Dedifferentiated amniotic fluid mesenchymal stem cell (primary cell): Measurements from ENCODE around the gene WNK2.
"Not testable (repeated sequence)": the region's sequence is repeated elsewhere in the genome, so short reads cannot be mapped to it uniquely, and the experiment has no call there.

Experiments used
- DNase-seq: peaks from one replicate; pipeline ENCODE4 v3.0.0-alpha.2; 2016; ENCODE audit errors: extremely low spot score

Gene WNK2

DNA sequence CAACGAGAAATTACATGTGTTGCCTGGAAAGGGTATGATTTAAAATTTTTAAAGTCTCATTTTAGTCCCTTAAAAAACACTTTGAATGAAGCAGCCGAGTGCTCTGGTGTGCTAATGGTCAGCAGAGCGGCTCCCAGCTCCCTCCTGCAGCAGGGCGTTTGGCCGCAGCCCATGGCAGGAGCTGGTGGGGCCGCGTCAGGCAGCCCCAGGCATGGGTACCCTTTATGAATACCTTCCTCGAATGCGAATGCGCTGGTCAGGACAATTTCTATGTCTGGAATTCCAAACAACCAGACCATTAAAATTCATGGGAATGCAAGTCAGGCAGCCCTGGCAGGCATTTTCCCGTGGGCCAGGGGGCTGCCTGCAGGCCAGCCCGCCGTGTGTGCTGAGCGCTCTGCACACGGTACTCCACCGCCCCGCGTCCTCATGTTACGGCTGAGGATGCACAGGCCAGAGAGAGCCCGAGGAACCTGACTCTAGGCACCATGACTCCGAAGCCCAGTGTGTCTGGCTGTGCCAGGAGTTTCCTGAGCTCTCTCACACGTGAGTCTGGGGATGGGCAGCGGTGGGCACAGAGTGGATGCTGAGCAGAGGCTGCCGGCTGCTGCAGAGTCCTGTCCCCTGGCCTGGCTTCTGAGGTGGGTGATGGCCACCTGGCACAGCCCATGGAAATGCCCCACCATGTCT is 123.7 kb downstream of the WNK2 start:
- no peak for DNase-seq

DNA sequence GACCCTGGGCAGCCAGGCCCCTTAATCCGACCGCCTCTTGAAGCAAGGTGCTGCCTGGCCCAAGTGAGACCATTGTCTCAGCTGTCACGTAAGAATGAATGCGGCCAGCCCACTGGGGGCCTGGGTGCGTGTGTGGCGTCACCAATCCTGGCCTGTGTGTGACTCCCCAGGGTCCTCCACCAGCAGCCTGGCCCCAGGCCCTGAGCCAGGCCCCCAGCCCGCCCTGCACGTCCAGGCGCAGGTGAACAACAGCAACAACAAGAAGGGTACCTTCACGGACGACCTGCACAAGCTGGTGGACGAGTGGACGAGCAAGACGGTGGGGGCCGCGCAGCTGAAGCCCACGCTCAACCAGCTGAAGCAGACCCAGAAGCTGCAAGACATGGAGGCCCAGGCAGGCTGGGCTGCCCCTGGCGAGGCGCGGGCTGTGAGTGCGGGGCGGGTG is 124.2 kb downstream of the WNK2 start:
- DNase-seq = no peak

DNA sequence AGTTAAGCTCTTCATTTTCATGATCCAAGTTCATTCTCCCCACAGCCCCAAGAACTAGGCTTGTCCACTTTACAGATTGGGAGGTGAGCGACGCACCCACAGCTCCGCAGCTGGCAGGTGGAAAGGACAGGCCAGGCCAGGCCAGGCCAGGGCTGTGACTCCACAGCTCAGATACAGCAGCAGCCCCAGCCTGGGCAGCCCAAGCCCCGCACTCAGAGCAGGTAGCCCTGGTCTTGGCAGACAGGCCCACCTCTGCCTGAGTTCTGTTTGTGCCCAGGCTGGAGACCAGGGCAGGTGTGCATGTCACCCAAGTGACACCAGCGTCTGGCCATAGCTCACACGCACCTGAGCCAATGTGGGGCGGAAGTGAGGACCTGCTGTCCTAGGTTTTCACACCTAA is 124.7 kb downstream of the WNK2 start:
- no peak for DNase-seq

DNA sequence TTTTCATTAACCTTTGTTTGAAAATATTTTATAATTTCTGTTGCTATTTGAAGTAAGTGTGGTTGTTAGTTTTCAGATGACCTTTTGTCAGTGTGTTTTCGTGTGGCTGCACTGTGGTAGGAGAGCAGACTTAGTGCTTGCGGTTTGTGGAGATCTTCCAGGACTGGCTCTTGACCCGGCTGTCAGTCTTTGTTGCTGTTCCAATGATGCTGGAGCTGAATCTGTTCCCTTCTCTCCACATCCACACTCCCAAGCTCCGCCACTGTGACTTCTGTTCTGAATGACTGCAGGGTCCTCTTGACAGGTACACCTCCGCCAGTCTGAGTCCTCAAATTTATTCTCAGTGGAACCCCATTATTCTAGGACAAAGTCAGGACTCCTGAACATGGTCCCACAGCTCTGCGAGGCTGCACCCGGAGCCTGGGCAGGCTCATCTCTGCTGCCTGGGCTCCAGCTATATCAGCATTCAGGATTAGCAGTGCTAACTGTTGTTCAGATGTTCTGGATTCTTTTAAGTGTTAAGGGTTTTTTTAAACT is 126.0 kb downstream of the WNK2 start:
- no peak for DNase-seq

DNA sequence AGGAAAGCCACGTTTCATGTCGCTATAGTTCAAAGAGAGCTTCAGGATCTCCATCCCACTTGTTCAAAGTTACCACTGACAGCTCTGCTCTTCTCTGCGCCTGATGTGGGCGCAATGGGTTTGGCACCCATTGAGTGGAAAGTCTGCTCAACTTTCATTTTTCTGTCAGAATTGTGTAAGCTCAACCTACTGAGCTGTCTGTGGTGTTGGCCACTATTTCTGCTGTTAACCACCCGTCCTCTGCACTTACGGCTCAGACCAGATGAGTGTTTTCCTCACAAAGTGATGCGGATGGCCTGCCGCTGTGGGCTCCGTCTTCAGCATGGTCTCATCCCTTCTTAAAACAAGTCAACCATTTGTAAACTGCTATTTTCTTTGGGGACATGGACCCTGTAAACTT is 131.2 kb downstream of the WNK2 start:
- no peak for DNase-seq

DNA sequence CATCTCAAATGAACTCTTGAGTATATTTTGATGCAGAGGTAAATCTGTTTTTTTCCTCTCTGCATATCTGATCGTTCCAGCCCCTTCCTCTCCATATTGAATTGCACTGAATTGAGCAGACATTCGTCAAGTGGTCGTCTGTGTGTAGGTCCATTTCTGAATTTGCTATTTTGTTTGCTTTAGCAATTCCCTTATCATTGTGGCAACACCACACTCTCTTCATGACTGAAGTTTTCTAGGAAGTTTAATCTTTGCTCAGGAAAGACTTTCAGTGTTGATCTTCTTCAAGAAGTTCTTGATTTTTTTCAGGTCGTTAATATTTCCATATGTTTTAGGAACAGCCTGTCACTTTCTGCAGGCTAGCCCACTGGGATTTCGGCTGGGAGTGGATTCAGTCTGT is 132.0 kb downstream of the WNK2 start:
- DNase-seq = no peak

DNA sequence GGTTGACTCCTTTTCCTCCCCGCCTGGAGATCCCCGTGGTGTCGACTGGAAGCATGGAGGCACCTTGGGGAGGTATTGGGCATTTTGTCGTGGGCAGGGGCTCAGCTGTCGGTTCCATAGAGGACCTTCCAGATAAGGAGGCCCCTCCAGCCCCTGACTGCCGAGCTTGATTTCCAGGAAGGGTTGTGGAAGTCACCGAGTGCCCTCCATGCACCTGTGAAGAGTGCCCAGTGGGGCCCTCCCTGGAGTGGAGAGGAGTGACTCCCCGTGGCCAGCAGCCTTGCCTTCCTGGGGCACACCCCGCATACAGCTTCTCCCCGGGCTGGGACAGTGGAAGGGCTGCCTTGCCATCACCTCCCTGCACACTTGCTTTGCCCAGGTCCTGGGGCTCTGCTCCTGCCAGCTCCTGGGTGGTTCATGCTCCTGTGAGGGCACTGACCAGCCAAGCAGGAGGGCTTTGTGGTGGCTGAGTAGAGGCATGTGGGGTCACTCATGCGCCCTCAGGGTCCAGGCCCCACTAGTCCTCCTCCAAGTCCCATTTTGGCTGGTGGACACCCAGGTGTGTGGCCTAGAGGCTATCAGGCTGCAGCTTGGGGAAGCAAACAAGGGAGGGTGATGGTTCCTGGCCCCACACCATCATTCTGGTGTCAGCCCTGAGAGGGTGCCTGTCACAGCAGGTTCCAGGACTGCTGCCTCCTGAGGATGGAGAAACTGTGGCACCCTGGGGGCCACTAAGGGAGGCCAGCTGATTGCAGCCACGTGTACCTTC is 133.0 kb downstream of the WNK2 start:
- no peak for DNase-seq

DNA sequence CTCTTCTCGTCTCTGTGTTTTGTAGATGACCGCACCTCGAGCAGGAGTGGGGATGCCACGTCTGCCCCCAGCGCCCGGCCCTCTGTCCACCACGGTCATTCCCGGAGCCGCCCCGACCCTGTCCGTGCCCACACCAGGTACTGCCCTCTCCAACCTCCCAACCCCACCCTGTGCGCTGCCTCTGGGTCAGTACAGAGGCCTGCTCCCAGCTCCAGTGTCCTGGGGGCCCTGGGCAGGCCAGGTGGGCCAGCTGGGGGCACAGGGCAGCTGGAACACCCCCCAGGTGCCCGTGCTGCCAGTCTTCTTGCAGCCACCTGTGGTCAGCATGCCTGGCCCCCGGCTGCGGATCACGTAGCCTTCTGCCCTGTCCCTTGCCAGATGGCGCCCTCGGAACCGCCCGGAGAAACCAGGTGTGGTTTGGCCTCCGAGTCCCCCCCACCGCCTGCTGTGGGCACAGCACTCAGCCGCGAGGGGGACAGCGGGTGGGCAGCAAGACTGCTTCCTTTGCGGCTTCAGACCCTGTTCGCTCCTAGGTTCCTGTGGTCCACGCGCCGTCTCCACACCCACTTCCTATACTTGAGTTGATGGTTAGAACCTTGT is 133.7 kb downstream of the WNK2 start:
- DNase-seq = no peak

DNA sequence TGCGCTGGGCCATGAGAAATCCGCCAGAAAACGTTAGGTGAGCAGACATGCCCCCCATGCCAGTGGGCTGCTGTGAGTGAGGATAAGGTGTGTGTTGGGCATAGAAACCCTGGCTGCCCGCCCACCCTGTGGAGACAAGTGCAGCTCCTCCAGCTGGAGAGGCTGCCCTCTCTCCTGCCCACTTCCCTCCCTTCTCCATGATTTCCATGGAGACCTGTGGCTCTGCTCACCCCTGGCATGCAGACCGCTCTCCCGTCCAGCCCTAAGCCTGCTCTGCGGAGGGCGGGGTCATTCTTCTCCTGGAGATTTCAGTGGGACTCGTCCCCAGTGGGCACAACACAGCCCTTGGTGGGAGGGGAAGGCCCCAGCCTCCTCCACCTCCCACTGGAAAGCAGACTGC is 134.5 kb downstream of the WNK2 start:
- no peak for DNase-seq

DNA sequence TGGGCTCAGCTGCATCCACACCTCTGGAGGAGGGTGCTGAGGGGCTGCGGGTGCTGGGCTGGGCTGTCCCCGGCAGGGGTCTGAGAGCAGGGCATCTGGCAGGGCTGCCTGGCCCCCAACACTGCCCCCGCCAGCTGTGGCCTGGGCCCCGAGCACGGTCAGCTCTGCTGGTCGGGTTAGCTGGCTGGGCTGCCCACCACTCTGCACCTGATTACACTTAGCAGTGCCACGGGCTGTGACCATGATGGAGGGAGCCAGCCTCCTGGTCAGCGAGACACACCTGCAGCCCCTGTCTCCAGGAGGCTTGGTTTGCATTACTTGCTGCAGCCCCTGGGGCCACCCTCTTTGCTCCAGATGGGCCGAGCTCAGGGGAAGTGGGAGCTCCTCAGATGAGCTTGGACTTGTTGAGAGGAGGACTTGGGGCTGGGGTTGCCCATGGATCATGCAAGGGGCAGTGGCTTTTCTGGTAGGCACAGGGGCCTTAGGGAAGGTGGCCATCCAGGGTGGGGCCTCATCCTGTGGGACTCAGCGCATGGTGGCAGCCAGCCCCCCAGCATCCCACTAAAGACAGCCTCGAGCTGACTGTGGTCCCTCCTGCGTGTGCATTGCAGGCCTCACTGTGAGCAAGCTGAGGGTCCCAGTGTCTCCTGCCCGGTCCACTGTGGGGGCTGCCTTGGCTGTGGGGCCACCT is 135.5 kb downstream of the WNK2 start:
- DNase-seq = no peak

DNA sequence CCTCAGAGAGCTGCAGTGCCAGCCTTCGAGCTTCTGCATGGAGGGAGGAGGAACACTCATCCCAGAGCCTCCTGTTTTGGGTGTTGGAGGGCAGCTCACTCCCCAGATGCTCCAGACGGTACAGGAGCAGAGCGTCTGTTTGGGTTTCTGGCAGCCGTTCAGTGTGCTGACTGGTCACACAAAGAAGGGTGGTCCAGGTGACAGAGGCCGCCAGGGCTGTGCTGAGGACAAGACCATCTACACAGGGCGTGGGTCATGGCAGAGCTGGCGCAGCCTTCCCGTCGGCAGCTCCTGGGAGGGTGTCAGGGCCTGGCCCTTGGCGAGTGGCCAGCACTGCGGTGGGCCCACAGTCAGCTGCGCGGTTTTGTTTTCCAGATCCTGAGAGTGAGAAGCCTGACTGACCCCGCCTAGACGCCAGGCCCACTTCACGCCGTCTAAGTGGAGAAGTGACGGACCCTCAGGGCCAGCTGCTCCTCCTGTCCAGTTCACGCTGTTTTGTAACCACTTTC is 136.1 kb downstream of the WNK2 start:
- no peak for DNase-seq

DNA sequence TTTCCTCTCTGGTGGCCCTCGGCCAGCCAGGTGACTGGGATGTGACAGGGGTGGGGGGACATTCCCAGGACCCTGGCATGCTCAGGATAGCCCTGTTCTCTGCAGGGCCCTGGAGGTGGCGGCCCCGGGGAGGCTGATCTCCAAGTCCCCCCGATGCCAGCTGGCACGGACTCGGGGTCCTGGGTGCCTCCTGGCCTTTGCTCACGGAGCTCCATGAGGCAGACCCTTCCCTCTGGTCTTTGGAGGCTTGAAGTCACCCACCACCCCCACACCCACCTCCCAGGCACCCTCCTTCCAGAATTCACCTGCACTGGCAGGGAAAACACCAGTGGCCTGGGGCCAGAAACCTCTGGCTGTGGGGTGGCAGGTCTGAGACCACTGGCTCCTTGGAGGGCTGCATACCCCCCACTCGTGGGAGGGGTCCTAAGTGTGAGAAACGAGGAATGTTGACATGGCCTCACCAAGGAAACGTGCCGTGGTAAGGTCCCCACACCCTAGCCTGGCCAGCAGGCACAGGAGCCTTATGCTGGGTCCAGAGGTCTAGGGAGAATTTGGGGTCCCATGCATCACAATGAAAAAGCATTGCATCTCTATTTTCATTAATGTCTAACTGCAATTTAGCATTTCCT is 136.8 kb downstream of the WNK2 start:
- no peak for DNase-seq

DNA sequence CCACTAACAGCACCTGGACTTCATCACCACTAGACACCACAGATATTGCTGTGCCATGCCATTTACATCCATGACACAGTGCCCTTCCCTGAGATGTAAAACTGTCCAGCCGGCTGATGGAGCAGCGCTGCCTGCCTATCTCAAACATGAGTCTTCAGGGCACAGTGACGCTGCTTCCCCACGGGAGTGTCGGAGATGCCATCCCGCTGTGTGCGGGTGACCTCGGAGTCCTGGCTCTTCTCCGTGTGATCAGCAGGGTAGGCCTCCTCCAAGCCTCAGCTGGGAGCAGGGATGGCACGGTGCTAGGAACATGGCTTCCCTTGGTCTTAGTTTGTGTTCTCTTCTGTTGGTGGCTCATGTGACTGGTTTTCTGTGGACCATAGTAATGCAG is 137.3 kb downstream of the WNK2 start:
- DNase-seq = no peak

DNA sequence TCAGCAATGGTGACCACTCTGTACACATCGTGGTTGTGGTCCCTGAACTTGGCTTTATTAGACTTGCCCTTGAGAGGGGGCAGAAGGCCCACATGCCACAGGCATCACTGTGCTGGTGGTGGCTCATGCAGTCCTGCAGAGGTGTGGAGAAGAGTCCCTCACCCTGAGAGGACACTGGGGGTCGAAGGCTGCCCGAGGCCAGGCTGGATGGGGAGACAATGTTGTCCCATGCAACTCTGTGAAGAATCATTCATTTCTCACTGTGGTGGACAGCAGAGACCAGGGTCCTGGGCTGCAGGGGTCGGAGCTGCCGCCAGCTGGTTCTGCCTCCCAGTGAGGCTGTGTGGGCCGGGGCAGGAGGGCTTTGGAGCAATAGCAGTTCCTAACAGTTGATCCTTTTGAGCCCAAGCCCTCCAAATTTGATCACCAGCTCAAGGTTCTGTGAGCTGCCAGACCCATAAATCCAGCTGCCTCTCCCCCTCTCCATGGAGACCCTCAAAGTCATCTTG is 139.6 kb downstream of the WNK2 start:
- DNase-seq = not testable (repeated sequence)

DNA sequence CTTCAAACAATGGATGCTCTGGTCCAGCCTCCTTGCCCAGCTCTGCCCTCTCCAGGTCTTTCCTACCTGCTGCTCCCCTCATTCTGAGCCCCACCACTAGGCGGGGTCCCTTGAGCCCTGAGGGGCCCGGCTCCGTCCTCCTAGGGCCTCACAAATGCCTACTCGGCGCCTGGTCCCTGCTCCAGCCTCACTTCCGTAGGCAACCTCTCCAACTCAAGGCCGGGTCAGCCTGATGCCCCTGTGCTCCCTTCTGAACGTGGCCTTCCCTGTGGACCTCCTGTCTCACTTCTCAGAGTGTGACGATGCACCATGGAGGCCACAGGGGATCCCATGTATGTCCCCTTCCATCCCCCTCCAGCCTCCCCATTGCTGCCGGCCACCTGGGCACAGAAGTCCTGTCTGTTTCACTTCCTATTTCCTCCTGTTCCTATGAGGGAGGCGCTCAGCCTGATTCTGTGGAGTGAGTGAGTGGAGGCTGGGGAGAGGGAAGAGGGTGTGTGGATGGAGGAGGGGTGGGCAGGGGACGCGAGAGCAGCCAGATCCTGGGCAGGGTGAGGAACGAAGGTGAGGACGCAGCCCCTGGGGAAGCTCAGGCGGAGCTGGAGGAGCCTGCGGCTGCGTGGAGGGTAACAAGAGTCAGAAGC is 140.4 kb downstream of the WNK2 start:
- no peak for DNase-seq

DNA sequence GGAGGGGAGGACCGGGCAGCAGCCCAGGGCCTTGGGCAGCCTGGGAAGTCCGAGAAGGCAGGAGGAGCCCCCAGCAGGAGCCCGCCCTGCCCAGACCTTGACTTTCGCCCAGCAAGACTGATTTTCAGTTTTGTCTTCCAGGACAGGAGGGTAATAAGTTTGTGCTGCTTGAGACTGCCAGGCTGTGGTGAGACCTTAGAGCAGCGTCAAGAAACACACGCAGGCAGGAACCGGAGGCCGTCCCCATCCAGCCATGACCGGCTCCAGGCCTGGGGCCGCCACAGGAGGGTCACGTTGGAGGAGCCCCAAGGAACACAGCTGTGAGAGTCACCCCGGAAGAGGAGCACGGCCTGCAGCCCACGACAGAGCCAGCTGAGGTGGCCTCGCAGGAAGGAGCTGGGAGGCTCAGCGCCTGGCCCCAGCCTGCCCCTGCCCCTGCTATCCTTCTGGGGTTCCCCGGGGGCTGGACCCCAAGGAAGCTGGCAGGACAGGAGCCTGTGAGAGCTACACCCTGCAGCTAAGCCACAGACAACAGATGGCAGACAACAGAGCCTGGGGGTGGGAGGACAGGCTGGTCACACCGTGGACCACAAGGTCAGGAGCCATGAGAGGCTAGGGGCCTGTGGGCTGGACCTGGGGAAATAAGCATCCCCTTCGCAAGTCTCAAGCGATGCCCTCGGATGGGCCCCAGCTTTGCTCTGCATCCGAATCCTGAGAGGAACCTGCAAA is 141.5 kb downstream of the WNK2 start:
- no peak for DNase-seq

DNA sequence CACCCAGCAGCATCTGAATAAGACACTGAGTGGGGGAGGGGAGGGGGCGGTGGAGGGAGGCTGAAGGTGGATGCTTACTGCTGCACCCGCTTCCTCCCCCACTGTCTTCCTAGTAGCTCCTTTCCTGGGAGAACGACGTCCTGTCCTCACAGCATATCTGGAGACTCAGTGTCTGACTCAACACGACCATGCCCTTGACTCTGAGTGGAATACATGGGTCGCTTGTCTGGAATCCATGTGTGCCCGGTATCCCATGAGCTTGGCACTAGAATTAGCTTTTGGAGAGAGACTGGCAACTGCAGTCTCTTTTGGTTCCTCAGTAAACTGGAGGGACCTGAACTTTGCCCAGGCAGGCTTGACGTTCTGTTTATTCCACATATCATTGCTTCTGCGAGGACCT is 142.1 kb downstream of the WNK2 start:
- no peak for DNase-seq

DNA sequence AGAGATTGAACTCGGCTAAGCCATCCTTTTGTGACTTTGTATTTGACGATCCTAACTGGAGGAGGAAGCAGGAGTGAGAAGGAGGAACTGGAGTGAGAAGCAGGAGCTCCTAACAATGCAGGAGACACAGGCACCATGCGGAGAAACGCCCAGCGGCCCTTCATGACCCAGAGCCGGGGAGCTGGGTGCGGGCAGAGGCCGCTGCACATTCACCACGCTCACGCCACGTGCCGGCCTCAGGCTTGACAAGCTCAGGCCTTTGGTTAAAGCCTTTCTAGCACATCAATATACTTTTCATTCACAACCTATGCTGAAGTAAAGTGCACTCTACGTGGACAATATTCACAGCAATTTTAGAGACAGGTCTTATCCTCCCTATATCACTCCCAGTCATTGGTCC is 142.7 kb downstream of the WNK2 start:
- no peak for DNase-seq

DNA sequence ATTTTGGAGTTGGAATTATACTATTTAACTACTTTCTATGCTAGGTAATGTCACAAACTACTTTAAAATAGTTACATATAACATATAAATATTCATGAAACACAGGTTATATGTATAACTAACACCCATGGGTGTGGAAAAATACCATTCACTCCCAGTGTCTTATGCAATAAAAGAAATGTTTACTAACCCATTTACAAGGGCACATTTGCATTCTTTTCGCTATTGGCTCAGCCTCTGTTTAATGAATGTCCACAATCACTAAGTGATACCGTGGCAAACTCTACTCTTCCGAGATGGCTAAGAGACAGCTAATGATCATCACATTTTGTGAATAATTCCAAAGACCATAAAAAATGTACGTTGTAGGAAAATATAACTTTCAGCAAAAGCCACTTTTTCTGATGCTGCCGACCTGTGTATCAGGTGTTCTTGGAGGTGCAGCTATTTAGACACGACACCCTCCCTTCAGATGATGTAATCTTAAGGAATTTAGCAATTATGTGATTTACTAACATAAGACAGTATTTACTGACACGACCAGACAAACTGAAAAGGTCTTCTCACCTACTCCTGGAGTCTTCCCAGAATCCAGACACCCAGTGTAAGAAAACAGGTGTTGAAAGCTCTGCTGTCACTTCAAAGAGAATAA is 145.8 kb downstream of the WNK2 start:
- DNase-seq = no peak

DNA sequence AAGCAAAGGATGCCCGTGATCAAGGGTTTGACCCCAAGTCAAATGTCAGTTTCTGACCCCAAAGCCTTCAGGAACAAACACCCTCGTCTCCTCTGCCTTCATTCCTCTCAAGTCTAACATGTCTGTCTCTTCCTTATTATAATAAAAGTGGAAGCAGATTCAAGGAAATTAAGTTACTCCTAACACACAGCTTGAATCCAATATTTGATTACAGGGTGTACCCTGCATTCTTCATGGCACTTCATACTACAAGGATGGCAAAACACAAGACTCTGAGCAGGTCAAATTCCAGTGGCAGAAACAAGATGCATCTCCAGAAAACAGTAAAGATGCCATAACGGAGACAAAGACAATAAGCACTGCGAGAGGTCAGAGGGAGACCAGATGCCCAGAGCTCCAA is 148.4 kb downstream of the WNK2 start:
- no peak for DNase-seq
